ENCODE results near the gene KIRREL1. TPM values are rescaled to one million over a fixed set of nuclear protein-coding genes. Genes with fewer than 3 reads are reported as not detected.

KIRREL1 gene
- total and polyA plus RNA-seq, 2 experiments from 2014 or later = 5.1 to 35.2 TPM

DNA sequence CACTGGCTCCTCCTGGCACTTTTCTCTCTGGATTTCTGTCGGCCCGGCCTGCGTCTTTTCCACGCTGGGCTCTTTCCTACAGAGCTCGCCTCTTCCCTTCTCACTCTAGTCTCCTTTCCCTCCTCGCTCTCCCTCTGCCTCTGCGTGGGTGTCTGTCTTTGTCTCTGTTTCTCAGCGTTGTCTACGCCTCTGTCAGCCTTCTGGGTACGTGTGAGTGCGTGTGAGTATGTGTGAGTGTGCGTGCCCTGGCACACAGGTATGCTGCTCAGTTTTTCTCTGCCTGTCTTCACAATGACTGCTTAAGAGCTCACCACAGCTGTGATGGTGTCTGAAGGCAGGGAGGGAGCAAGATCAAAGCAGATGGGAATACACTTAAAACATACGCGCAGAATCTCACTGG, 77.7 kb downstream of the KIRREL1 start:
- no peak overlapping the region for H3K4me3 ChIP-seq
- H3K9me3 Mint-ChIP-seq = no peaks in the 10 kb centered on the region
- no peaks in the 10 kb centered on the region; the same call in 1 of the 2 replicates for H4K20me1 ChIP-seq (replicated peaks; ENCODE audit: insufficient read depth)
- TF ChIP-seq REST (IDR thresholded peaks at IDR 0.05; ENCODE audit: unreplicated experiment) (no peak), JUNB (IDR thresholded peaks at IDR 0.05; ENCODE audit: unreplicated experiment) (no peak), NANOG (IDR thresholded peaks at IDR 0.05; ENCODE audit: borderline replicate concordance) (no peak), STAT1 (IDR thresholded peaks at IDR 0.05; ENCODE audit: unreplicated experiment) (no peak), ZNF331 (CRISPR knock-in tag; IDR thresholded peaks at IDR 0.05; ENCODE audit: low read depth) (no peak), CREB1 (CRISPR knock-in tag; IDR thresholded peaks at IDR 0.05; ENCODE audit: low read depth) (no peak), EZH2 (IDR thresholded peaks at IDR 0.05; ENCODE audit: low read depth, unreplicated experiment) (no peak), ZNF114 (CRISPR knock-in tag; IDR thresholded peaks at IDR 0.05) (no peak), EZH2phosphoT487 (IDR thresholded peaks at IDR 0.05; ENCODE audit: unreplicated experiment) (no peak)
- TF ChIP-seq, protein P1, sequence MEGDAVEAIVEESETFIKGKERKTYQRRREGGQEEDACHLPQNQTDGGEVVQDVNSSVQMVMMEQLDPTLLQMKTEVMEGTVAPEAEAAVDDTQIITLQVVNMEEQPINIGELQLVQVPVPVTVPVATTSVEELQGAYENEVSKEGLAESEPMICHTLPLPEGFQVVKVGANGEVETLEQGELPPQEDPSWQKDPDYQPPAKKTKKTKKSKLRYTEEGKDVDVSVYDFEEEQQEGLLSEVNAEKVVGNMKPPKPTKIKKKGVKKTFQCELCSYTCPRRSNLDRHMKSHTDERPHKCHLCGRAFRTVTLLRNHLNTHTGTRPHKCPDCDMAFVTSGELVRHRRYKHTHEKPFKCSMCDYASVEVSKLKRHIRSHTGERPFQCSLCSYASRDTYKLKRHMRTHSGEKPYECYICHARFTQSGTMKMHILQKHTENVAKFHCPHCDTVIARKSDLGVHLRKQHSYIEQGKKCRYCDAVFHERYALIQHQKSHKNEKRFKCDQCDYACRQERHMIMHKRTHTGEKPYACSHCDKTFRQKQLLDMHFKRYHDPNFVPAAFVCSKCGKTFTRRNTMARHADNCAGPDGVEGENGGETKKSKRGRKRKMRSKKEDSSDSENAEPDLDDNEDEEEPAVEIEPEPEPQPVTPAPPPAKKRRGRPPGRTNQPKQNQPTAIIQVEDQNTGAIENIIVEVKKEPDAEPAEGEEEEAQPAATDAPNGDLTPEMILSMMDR (conservative IDR thresholded peaks at IDR 0.05; ENCODE audit: low read depth in 2 of 2) = no peak
- TF ChIP-seq, protein P2, sequence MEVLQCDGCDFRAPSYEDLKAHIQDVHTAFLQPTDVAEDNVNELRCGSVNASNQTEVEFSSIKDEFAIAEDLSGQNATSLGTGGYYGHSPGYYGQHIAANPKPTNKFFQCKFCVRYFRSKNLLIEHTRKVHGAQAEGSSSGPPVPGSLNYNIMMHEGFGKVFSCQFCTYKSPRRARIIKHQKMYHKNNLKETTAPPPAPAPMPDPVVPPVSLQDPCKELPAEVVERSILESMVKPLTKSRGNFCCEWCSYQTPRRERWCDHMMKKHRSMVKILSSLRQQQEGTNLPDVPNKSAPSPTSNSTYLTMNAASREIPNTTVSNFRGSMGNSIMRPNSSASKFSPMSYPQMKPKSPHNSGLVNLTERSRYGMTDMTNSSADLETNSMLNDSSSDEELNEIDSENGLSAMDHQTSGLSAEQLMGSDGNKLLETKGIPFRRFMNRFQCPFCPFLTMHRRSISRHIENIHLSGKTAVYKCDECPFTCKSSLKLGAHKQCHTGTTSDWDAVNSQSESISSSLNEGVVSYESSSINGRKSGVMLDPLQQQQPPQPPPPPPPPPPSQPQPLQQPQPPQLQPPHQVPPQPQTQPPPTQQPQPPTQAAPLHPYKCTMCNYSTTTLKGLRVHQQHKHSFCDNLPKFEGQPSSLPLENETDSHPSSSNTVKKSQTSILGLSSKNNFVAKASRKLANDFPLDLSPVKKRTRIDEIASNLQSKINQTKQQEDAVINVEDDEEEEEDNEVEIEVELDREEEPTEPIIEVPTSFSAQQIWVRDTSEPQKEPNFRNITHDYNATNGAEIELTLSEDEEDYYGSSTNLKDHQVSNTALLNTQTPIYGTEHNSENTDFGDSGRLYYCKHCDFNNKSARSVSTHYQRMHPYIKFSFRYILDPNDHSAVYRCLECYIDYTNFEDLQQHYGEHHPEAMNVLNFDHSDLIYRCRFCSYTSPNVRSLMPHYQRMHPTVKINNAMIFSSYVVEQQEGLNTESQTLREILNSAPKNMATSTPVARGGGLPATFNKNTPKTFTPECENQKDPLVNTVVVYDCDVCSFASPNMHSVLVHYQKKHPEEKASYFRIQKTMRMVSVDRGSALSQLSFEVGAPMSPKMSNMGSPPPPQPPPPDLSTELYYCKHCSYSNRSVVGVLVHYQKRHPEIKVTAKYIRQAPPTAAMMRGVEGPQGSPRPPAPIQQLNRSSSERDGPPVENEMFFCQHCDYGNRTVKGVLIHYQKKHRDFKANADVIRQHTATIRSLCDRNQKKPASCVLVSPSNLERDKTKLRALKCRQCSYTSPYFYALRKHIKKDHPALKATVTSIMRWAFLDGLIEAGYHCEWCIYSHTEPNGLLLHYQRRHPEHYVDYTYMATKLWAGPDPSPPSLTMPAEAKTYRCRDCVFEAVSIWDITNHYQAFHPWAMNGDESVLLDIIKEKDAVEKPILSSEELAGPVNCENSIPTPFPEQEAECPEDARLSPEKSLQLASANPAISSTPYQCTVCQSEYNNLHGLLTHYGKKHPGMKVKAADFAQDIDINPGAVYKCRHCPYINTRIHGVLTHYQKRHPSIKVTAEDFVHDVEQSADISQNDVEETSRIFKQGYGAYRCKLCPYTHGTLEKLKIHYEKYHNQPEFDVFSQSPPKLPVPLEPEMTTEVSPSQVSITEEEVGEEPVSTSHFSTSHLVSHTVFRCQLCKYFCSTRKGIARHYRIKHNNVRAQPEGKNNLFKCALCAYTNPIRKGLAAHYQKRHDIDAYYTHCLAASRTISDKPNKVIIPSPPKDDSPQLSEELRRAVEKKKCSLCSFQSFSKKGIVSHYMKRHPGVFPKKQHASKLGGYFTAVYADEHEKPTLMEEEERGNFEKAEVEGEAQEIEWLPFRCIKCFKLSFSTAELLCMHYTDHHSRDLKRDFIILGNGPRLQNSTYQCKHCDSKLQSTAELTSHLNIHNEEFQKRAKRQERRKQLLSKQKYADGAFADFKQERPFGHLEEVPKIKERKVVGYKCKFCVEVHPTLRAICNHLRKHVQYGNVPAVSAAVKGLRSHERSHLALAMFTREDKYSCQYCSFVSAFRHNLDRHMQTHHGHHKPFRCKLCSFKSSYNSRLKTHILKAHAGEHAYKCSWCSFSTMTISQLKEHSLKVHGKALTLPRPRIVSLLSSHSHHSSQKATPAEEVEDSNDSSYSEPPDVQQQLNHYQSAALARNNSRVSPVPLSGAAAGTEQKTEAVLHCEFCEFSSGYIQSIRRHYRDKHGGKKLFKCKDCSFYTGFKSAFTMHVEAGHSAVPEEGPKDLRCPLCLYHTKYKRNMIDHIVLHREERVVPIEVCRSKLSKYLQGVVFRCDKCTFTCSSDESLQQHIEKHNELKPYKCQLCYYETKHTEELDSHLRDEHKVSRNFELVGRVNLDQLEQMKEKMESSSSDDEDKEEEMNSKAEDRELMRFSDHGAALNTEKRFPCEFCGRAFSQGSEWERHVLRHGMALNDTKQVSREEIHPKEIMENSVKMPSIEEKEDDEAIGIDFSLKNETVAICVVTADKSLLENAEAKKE (CRISPR knock-in tag; IDR thresholded peaks at IDR 0.05) = no peak
- TF ChIP-seq, protein P3, sequence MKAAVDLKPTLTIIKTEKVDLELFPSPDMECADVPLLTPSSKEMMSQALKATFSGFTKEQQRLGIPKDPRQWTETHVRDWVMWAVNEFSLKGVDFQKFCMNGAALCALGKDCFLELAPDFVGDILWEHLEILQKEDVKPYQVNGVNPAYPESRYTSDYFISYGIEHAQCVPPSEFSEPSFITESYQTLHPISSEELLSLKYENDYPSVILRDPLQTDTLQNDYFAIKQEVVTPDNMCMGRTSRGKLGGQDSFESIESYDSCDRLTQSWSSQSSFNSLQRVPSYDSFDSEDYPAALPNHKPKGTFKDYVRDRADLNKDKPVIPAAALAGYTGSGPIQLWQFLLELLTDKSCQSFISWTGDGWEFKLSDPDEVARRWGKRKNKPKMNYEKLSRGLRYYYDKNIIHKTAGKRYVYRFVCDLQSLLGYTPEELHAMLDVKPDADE (IDR thresholded peaks at IDR 0.05) = no peak
- H3K27me3 Mint-ChIP-seq (ENCODE audit: insufficient read depth, low read depth, poor library complexity) = peaks cover 12% of the 10 kb centered on the region
- peaks cover 28% of the 10 kb centered on the region for H3K79me2 ChIP-seq (replicated peaks; ENCODE audit: insufficient read depth)
- no peak overlapping the region for H3K4me2 ChIP-seq
- H3K27ac ChIP-seq (ENCODE audit: low read depth) = no peak overlapping the region
- H2AFZ ChIP-seq = no peak overlapping the region
- ATAC-seq (peak; percentile 32), DNase-seq (ENCODE audit: low spot score) (no peak)
- no peaks in the 10 kb centered on the region for H3K36me3 ChIP-seq (ENCODE audit: insufficient read depth)
- H3K27me3 ChIP-seq (ENCODE audit: insufficient read depth) = no peaks in the 10 kb centered on the region
- no peaks in the 10 kb centered on the region; the same call in 1 of the 2 replicates for H3K9me2 ChIP-seq (ENCODE audit: insufficient read depth)
- no peak overlapping the region for H3K4me3 Mint-ChIP-seq
- peaks cover 11% of the 10 kb centered on the region; the same call in 2 of the 3 replicates for H3K36me3 Mint-ChIP-seq (ENCODE audit: low read depth)
- H3K27ac Mint-ChIP-seq = no peak overlapping the region; the same call in 1 of the 2 replicates
- peaks cover 24% of the 10 kb centered on the region for H3K4me1 ChIP-seq (ENCODE audit: insufficient read depth)
- H3K4me1 Mint-ChIP-seq = peaks cover 75% of the 10 kb centered on the region
- 0 out of 2 replicates have a peak, but pooled peaks cover 3% of the 10 kb centered on the region for H3F3A ChIP-seq (replicated peaks; ENCODE audit: low read depth)

Data from GM23338 (cell line).